K562 (cell line): Measurements from ENCODE around the gene HNRNPA2B1. TPM values are rescaled to one million over a fixed set of nuclear protein-coding genes. Genes with fewer than 3 reads are reported as not detected.

Source experiments
- ATF3 ChIP-seq, 2 experiments: fragments of 450-650 bp in 1 of 2; sonication (generic) in 1 of 2; formaldehyde crosslinking in 1 of 2; IDR thresholded peaks in 1 of 2; conservative IDR thresholded peaks in 1 of 2; 2 replicates each; pipeline versions ENCODE4 v1.6.1 to v1.8.1; 2016 to 2023; ENCODE audit warnings: mild to moderate bottlenecking in 2 of 2, moderate library complexity in 2 of 2, inconsistent platforms in 1 of 2, missing genetic modification reagents in 1 of 2
- CBFB ChIP-seq: sonication (generic); formaldehyde crosslinking; IDR thresholded peaks from 2 replicates; pipeline ENCODE4 v1.4.0; 2020; ENCODE audit warnings: mild to moderate bottlenecking, missing genetic modification reagents
- CBX8 ChIP-seq: fragments of 200-600 bp; sonication (generic); IDR thresholded peaks from 2 replicates; pipeline ENCODE4 v1.6.1; 2012; ENCODE audit warnings: borderline replicate concordance, mixed run types, low read depth, mild to moderate bottlenecking, moderate library complexity, mixed read lengths, low read length, control low read depth, inconsistent platforms; ENCODE audit not compliant: poor library complexity, severe bottlenecking; ENCODE audit errors: extremely low read depth
- E2F6 ChIP-seq, 2 experiments: IDR thresholded peaks; 2 replicates each; pipeline ENCODE4 v1.6.1; 2011; ENCODE audit warnings: borderline replicate concordance in 1 of 2, control low read depth in 1 of 2, low read depth in 1 of 2, low read length in 1 of 2, mild to moderate bottlenecking in 1 of 2, mixed read lengths in 1 of 2, moderate library complexity in 1 of 2; ENCODE audit not compliant: insufficient read depth in 1 of 2, insufficient read length in 1 of 2, poor library complexity in 1 of 2, severe bottlenecking in 1 of 2; ENCODE audit errors: extremely low read depth in 1 of 2
- EHMT2 ChIP-seq: fragments of 450-650 bp; IDR thresholded peaks from 2 replicates; pipeline ENCODE4 v1.6.1; 2018; ENCODE audit warnings: antibody characterized with exemption
- FOXJ3 ChIP-seq: sonication (generic); formaldehyde crosslinking; IDR thresholded peaks from 2 replicates; pipeline ENCODE4 v1.4.0; 2020; ENCODE audit warnings: mild to moderate bottlenecking, missing genetic modification reagents
- NR2C1 ChIP-seq, 2 experiments: fragments of 450-650 bp; IDR thresholded peaks; 2 replicates each; pipeline ENCODE4 v1.6.1; 2017; ENCODE audit warnings: mild to moderate bottlenecking in 2 of 2, antibody characterized with exemption in 1 of 2, inconsistent platforms in 1 of 2, missing compliant biosample characterization in 1 of 2, missing genetic modification characterization in 1 of 2
- REST ChIP-seq, 2 experiments: fragments of 450-650 bp; formaldehyde crosslinking in 1 of 2; IDR thresholded peaks; 2 replicates each; pipeline versions ENCODE4 v1.4.0 to v1.6.1; 2014 to 2020; ENCODE audit warnings: mild to moderate bottlenecking in 2 of 2, borderline replicate concordance in 1 of 2, low read depth in 1 of 2
- ZMIZ1 ChIP-seq, 2 experiments: fragments of 150-350 bp in 1 of 2; IDR thresholded peaks; 2 replicates each; pipeline ENCODE4 v1.6.1; 2012 to 2016; ENCODE audit warnings: low read depth in 2 of 2, low read length in 2 of 2, mild to moderate bottlenecking in 1 of 2, moderate library complexity in 1 of 2
- polyA plus RNA-seq, 8 experiments: library from polyadenylated mRNA; depleted of rRNA in 4 of 8; stranded (reverse) in 5 of 8; unstranded in 3 of 8; fragments of >200 nt; fragmentation: Nextera tagmentation in 2 of 8; fragmentation: Illumina TruSeq in 1 of 8; extraction: Ambion mirVana in 2 of 8; extraction: Trizol in 1 of 8; gene quantifications; 2 replicates each; pipeline versions ENCODE4 v1.2.1 to v1.2.3, GENCODE V29; 2011 to 2014; ENCODE audit warnings: inconsistent platforms in 1 of 8, missing spikeins in 1 of 8
- total RNA-seq, 7 experiments: library from RNA; depleted of rRNA in 6 of 7; stranded (reverse); fragments of >200 nt in 6 of 7; fragmentation: Illumina TruSeq in 2 of 7; extraction: Trizol in 2 of 7; gene quantifications; 2 replicates each; pipeline versions ENCODE4 v1.2.1 to v1.2.3, GENCODE V29; 2011 to 2021; ENCODE audit warnings: low replicate concordance in 1 of 7

HNRNPA2B1 gene
- total and polyA plus RNA-seq, 9 of the 15 experiments (the other 6 are each of a cell fraction or from before 2014, with no cell fraction given) = 630 to 1,989 (median 865) TPM

DNA sequence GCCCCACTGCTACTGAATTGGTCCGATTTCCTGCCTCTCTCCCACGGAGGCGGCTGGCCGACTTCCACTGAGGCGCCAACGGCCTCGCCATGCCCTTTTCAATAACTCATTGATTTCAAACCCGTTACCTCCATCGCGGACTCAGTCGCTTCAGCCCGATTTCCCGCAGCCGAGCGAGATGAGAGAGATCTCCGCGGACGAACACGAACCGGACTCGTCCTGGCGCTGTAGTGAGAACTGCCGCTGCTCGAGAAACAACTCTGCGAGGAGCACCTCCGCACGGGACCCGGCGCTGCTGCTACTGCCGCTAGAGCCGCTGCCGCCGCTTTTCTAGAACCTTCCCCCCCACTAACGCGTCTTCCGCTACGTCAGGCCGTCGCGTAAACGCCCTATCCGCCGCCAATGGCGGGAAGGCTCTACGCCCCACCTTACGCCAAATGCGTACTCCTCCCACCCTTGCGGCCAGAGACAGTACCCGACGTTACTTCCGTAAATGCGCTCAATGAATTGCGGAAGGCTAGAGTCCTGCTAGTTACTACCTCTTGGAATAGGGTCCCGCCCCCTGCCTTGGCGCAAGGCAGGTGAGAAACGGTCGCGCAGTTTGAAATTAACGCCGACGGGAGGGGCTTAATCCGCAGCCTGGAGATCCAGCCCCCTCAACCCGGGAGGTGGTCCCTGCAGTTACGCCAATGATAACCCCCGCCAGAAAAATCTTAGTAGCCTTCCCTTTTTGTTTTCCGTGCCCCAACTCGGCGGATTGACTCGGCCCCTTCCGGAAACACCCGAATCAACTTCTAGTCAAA, at the start of gene HNRNPA2B1 (continued):
- TF ChIP-seq E2F6 (IDR thresholded peaks at IDR 0.05; ENCODE audit: borderline replicate concordance in 1 of 2, extremely low read depth in 1 of 2, insufficient read depth in 1 of 2, insufficient read length in 1 of 2, low read depth in 1 of 2, low read length in 1 of 2, poor library complexity in 1 of 2, severe bottlenecking in 1 of 2) (peak in 1 of 2 experiments; percentile 50), EHMT2 (no peak), REST (IDR thresholded peaks at IDR 0.05; ENCODE audit: borderline replicate concordance) (no peak), REST (CRISPR knock-in tag; IDR thresholded peaks at IDR 0.05; ENCODE audit: low read depth) (no peak; the same call in 1 of the 2 replicates), CBFB (CRISPR knock-in tag) (no peak), ATF3 (IDR thresholded peaks at IDR 0.05) (no peak), ATF3 (CRISPR knock-in tag; conservative IDR thresholded peaks at IDR 0.05) (peak; percentile 81; the same call in 1 of the 2 replicates), CBX8 (no peak), NR2C1 (IDR thresholded peaks at IDR 0.05) (no peak), NR2C1 (tag; IDR thresholded peaks at IDR 0.05) (no peak), ZMIZ1 (IDR thresholded peaks at IDR 0.05; ENCODE audit: low read depth in 2 of 2, low read length in 2 of 2) (peak in 1 of 2 experiments; percentile 90; a peak in 2 of 4 replicates), FOXJ3 (CRISPR knock-in tag) (no peak)
